Astrocyte (in vitro differentiated cells and primary cell): ENCODE measurements around the gene TMEM40. TPM values are rescaled to one million over a fixed set of nuclear protein-coding genes. Genes with fewer than 3 reads are reported as not detected.
A peak's percentile ranks its signal among the peaks of the same experiment; 100 is the strongest.

Source experiments
- DNase-seq: peaks from one replicate; pipeline ENCODE4 v3.0.0-alpha.2; 2010; ENCODE audit warnings: low read depth
- FAIRE-seq: peaks from 2 replicates; lab custom pipeline; 2011; peaks lifted over from hg19 to GRCh38; lab: Jason Lieb, UNC
- H2AFZ ChIP-seq: 2 replicates; pipeline ENCODE4 v1.6.0; 2012; ENCODE audit warnings: low read depth, low read length, inconsistent platforms
- H3K27ac ChIP-seq: 2 replicates; pipeline ENCODE4 v1.5.1; 2011; ENCODE audit warnings: low read depth, low read length, inconsistent platforms
- H3K27me3 ChIP-seq: 2 replicates; pipeline ENCODE4 v1.6.0; 2011; ENCODE audit warnings: low read length, inconsistent platforms; ENCODE audit not compliant: insufficient read depth
- H3K36me3 ChIP-seq: 2 replicates; pipeline ENCODE4 v1.5.1; 2011; ENCODE audit warnings: low read length, inconsistent platforms; ENCODE audit not compliant: insufficient read depth
- H3K4me1 ChIP-seq: 2 replicates; pipeline ENCODE4 v1.5.1; 2011; ENCODE audit warnings: low read length, inconsistent platforms; ENCODE audit not compliant: insufficient read depth
- H3K4me2 ChIP-seq: 2 replicates; pipeline ENCODE4 v1.6.0; 2012; ENCODE audit warnings: low read length, inconsistent platforms
- H3K4me3 ChIP-seq: 2 replicates; pipeline ENCODE4 v1.5.1; 2011; ENCODE audit warnings: low read depth, mild to moderate bottlenecking, low read length, inconsistent platforms; ENCODE audit not compliant: insufficient read depth
- H3K79me2 ChIP-seq: 2 replicates; pipeline ENCODE4 v1.6.0; 2012; ENCODE audit warnings: mild to moderate bottlenecking, low read length, inconsistent platforms; ENCODE audit not compliant: insufficient read depth
- H3K9ac ChIP-seq: 2 replicates; pipeline ENCODE4 v1.6.0; 2012; ENCODE audit warnings: mild to moderate bottlenecking, low read length, inconsistent platforms
- H3K9me3 ChIP-seq: 2 replicates; pipeline ENCODE4 v1.5.1; 2012; ENCODE audit warnings: low read depth, mild to moderate bottlenecking, low read length, inconsistent platforms; ENCODE audit not compliant: insufficient read depth
- H4K20me1 ChIP-seq: 2 replicates; pipeline ENCODE4 v1.6.0; 2012; ENCODE audit warnings: low read length, inconsistent platforms; ENCODE audit not compliant: insufficient read depth
- H3K27ac Mint-ChIP-seq: one replicate; pipeline ENCODE4 v1.8.0; 2021; ENCODE audit warnings: mild to moderate bottlenecking, mixed read lengths; ENCODE audit not compliant: unreplicated experiment
- H3K27me3 Mint-ChIP-seq: one replicate; pipeline ENCODE4 v1.8.0; 2021; ENCODE audit warnings: low read depth, mixed read lengths; ENCODE audit not compliant: unreplicated experiment
- H3K36me3 Mint-ChIP-seq: one replicate; pipeline ENCODE4 v1.8.0; 2021; ENCODE audit warnings: low read depth, mixed read lengths; ENCODE audit not compliant: unreplicated experiment
- H3K4me1 Mint-ChIP-seq: one replicate; pipeline ENCODE4 v1.8.0; 2021; ENCODE audit warnings: low read depth, mixed read lengths; ENCODE audit not compliant: unreplicated experiment
- H3K4me3 Mint-ChIP-seq: one replicate; pipeline ENCODE4 v1.8.0; 2021; ENCODE audit warnings: mild to moderate bottlenecking, moderate library complexity, mixed read lengths; ENCODE audit not compliant: unreplicated experiment
- H3K9me3 Mint-ChIP-seq: one replicate; pipeline ENCODE4 v1.8.0; 2021; ENCODE audit warnings: mild to moderate bottlenecking, mixed read lengths; ENCODE audit not compliant: unreplicated experiment
- CTCF ChIP-seq: IDR thresholded peaks from 2 replicates; pipeline ENCODE4 v1.5.1; 2011; ENCODE audit warnings: low read depth, mild to moderate bottlenecking, inconsistent platforms, low read length, moderate library complexity; ENCODE audit not compliant: insufficient read depth
- EZH2 ChIP-seq: IDR thresholded peaks from 2 replicates; pipeline ENCODE4 v1.6.1; 2012; ENCODE audit warnings: mild to moderate bottlenecking, low read length, inconsistent platforms; ENCODE audit not compliant: insufficient read depth
- total RNA-seq: library from RNA; stranded (reverse); gene quantifications from 2 replicates; pipeline ENCODE4 v1.2.1, GENCODE V29; 2021

TMEM40 gene
- total RNA-seq, 1 donor from 2014 or later = 2.0 TPM

DNA sequence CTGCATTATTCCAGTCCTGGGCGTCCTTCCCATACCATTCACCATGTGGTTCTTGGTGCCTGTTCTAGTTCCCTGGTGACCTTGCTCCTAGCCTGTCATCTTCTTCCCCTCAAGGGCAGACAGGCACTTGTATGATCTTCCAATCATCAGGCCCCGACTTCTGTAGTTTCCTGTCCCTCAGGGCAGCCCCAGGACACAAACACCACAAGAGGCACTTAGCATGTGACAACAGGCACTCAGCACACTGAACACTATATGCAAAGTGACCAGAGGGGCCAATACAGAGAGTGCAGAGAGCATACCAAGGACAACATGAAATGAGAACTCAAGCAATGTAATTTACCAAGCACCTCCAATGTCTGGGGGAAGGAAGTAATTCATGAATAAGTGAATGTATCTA is 17.9 kb downstream of the TMEM40 start:
- TF ChIP-seq EZH2 = no peak
- TF ChIP-seq CTCF = no peak
- H3K9me3 Mint-ChIP-seq = no peaks in the 10 kb centered on the region
- Histone ChIP-seq H2AFZ (no peak overlapping the region), H3K9ac (no peak overlapping the region), H3K4me2 (no peak overlapping the region), H3K36me3 (no peaks in the 10 kb centered on the region), H3K27me3 (no peaks in the 10 kb centered on the region), H3K4me1 (no peaks in the 10 kb centered on the region), H3K27ac (no peak overlapping the region), H3K79me2 (no peaks in the 10 kb centered on the region), H4K20me1 (no peaks in the 10 kb centered on the region), H3K4me3 (no peak overlapping the region), H3K9me3 (no peaks in the 10 kb centered on the region)
- H3K27ac Mint-ChIP-seq = no peak overlapping the region
- FAIRE-seq (no peak), DNase-seq (no peak)
- no peaks in the 10 kb centered on the region for H3K36me3 Mint-ChIP-seq
- no peak overlapping the region for H3K4me3 Mint-ChIP-seq
- H3K27me3 Mint-ChIP-seq = peaks cover 11% of the 10 kb centered on the region
- H3K4me1 Mint-ChIP-seq = no peaks in the 10 kb centered on the region

GRCh38 chr3:12737833-12738232 is 21.2 kb downstream of the TMEM40 start:
- H3K27ac ChIP-seq = no peak overlapping the region
- H2AFZ ChIP-seq = no peak overlapping the region
- TF ChIP-seq CTCF (no peak), EZH2 (no peak)
- H3K27ac Mint-ChIP-seq = peak overlapping the region; percentile 7
- DNase-seq (no peak), FAIRE-seq (no peak)
- no peaks in the 10 kb centered on the region for H3K36me3 Mint-ChIP-seq
- no peaks in the 10 kb centered on the region for H3K79me2 ChIP-seq
- no peaks in the 10 kb centered on the region for H3K36me3 ChIP-seq
- no peaks in the 10 kb centered on the region for H3K9me3 ChIP-seq
- peaks cover 22% of the 10 kb centered on the region for H3K27me3 Mint-ChIP-seq
- no peak overlapping the region for H3K9ac ChIP-seq
- no peak overlapping the region for H3K4me3 ChIP-seq
- H3K27me3 ChIP-seq = peaks cover 5% of the 10 kb centered on the region
- no peaks in the 10 kb centered on the region for H4K20me1 ChIP-seq
- no peaks in the 10 kb centered on the region for H3K9me3 Mint-ChIP-seq
- H3K4me2 ChIP-seq = no peak overlapping the region
- no peaks in the 10 kb centered on the region for H3K4me1 ChIP-seq
- H3K4me1 Mint-ChIP-seq = no peaks in the 10 kb centered on the region
- no peak overlapping the region for H3K4me3 Mint-ChIP-seq

DNA sequence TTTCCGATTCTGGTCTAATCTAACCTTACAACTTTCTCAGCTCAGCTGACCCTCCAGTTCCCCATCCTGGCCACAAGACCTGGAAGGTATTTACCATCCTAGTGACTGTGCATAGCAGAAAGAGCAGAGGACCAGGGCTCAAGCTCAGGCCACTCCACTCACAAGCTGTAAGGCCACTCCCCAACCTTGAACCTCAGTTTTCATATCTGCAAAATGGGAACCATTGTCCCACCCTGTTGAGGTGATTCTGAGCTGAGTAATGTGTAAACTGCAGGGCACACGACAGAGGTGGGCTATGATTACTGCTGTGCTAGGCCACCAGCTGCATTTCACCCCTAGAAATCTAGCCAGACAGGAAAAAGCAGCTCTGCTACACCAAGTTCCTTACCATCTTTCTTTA is 21.7 kb downstream of the TMEM40 start:
- Histone ChIP-seq H3K4me1 (no peaks in the 10 kb centered on the region), H3K27ac (no peak overlapping the region), H2AFZ (no peak overlapping the region), H4K20me1 (no peaks in the 10 kb centered on the region), H3K27me3 (peaks cover 5% of the 10 kb centered on the region), H3K4me3 (no peak overlapping the region), H3K79me2 (no peaks in the 10 kb centered on the region), H3K9ac (no peak overlapping the region), H3K4me2 (no peak overlapping the region), H3K36me3 (no peaks in the 10 kb centered on the region), H3K9me3 (no peaks in the 10 kb centered on the region)
- Mint-ChIP-seq H3K9me3 (no peaks in the 10 kb centered on the region), H3K4me1 (no peaks in the 10 kb centered on the region), H3K27me3 (peaks cover 20% of the 10 kb centered on the region), H3K27ac (no peak overlapping the region), H3K36me3 (no peaks in the 10 kb centered on the region), H3K4me3 (no peak overlapping the region)
- TF ChIP-seq CTCF (no peak), EZH2 (no peak)
- FAIRE-seq = no peak
- DNase-seq = no peak
